ENCODE results near the gene ARCN1.

- no peak for TF ChIP-seq CTCF (IDR thresholded peaks at IDR 0.05 in 8 of 11, conservative IDR thresholded peaks at IDR 0.05 in 3 of 11)
- TF ChIP-seq POLR2A (IDR thresholded peaks at IDR 0.05): no peak
Measured at GRCh38 chr11:118638726-118639125, 66.5 kb downstream of the ARCN1 start.

Measured in spleen (tissue), 7 donors.